Activated T-helper 9 cell treated with anti-CD3 and anti-CD28 coated beads, Interleukin-2, amount 50 U/mL, for 16 hours (primary cell): ENCODE data around the gene SLC24A3.

Experiments used
- DNase-seq: peaks from one replicate; pipeline ENCODE4 v3.0.0-alpha.2; 2020; ENCODE audit warnings: low read depth

Gene SLC24A3

GRCh38 chr20:19212469-19212815 lies at the start of gene SLC24A3:
Gene SLC24A3, plus strand, starts transcription at chr20:19212642.
- no peak for DNase-seq

GRCh38 chr20:19170148-19170547 lies 42.3 kb upstream of the SLC24A3 start:
- no peak for DNase-seq

- DNase-seq = no peak
Measured at GRCh38 chr20:19172637-19173036, 39.8 kb upstream of the SLC24A3 start.

GRCh38 chr20:19176470-19177052 lies 35.9 kb upstream of the SLC24A3 start:
- no peak for DNase-seq

- no peak for DNase-seq
Measured at GRCh38 chr20:19181552-19181951, 30.9 kb upstream of the SLC24A3 start.

- DNase-seq = no peak
Measured at GRCh38 chr20:19185083-19185482, 27.4 kb upstream of the SLC24A3 start.

GRCh38 chr20:19193349-19193748 lies 19.1 kb upstream of the SLC24A3 start:
- DNase-seq = no peak

GRCh38 chr20:19205981-19206396 lies 6.5 kb upstream of the SLC24A3 start:
- no peak for DNase-seq

GRCh38 chr20:19207541-19207940 lies 4.9 kb upstream of the SLC24A3 start:
- DNase-seq = no peak

GRCh38 chr20:19210391-19211155 lies 1.9 kb upstream of the SLC24A3 start:
- no peak for DNase-seq

- no peak for DNase-seq
Measured at GRCh38 chr20:19211252-19211651, 1.2 kb upstream of the SLC24A3 start.

- DNase-seq = no peak
Measured at GRCh38 chr20:19211661-19212468, 577 bp upstream of the SLC24A3 start.

- DNase-seq = no peak
Measured at GRCh38 chr20:19212821-19213502, 520 bp downstream of the SLC24A3 start.

GRCh38 chr20:19213946-19214490 lies 1.6 kb downstream of the SLC24A3 start:
- DNase-seq = no peak

- DNase-seq = no peak
Measured at GRCh38 chr20:19218411-19218810, 6.0 kb downstream of the SLC24A3 start.

GRCh38 chr20:19222520-19223040 lies 10.1 kb downstream of the SLC24A3 start:
- DNase-seq = no peak

GRCh38 chr20:19223640-19224039 lies 11.2 kb downstream of the SLC24A3 start:
- DNase-seq = no peak

GRCh38 chr20:19231359-19232035 lies 19.1 kb downstream of the SLC24A3 start:
- no peak for DNase-seq

- no peak for DNase-seq
Measured at GRCh38 chr20:19232997-19233794, 20.8 kb downstream of the SLC24A3 start.

- DNase-seq = no peak
Measured at GRCh38 chr20:19236371-19237055, 24.1 kb downstream of the SLC24A3 start.
